KMS-11 (cell line): ENCODE measurements around the gene FOXO3.

Experiments
- H2AFZ ChIP-seq: fragments of 200-600 bp; sonication (generic); 2 replicates; pipeline ENCODE4 v1.6.1; 2016; ENCODE audit warnings: antibody characterized with exemption, mixed run types, low read depth
- H3K27ac ChIP-seq: fragments of 200-600 bp; sonication (generic); 2 replicates; pipeline ENCODE4 v1.6.1; 2016; ENCODE audit warnings: mild to moderate bottlenecking, mixed run types
- H3K27me3 ChIP-seq: fragments of 200-600 bp; sonication (generic); 2 replicates; pipeline ENCODE4 v1.6.1; 2017; ENCODE audit warnings: mild to moderate bottlenecking, low read depth, mixed run types, moderate library complexity; ENCODE audit not compliant: insufficient read depth
- H3K36me3 ChIP-seq: fragments of 200-600 bp; sonication (generic); 2 replicates; pipeline ENCODE4 v1.6.1; 2017; ENCODE audit warnings: mild to moderate bottlenecking, mixed run types; ENCODE audit not compliant: insufficient read depth
- H3K4me1 ChIP-seq: fragments of 200-600 bp; sonication (generic); 2 replicates; pipeline ENCODE4 v1.6.1; 2016; ENCODE audit warnings: mild to moderate bottlenecking, low read depth, mixed run types; ENCODE audit not compliant: poor library complexity, severe bottlenecking
- H3K4me2 ChIP-seq: fragments of 200-600 bp; sonication (generic); 2 replicates; pipeline ENCODE4 v1.7.0; 2016; ENCODE audit warnings: mild to moderate bottlenecking, mixed run types
- H3K4me3 ChIP-seq: fragments of 200-600 bp; sonication (generic); IDR thresholded peaks from 2 replicates; pipeline ENCODE4 v1.6.1; 2017; ENCODE audit warnings: low read depth, low read length, mixed read lengths; ENCODE audit not compliant: insufficient read depth
- H3K79me2 ChIP-seq: fragments of 200-600 bp; sonication (generic); 2 replicates; pipeline ENCODE4 v1.6.1; 2016; ENCODE audit warnings: low read depth, mixed run types; ENCODE audit not compliant: insufficient read depth
- H3K9ac ChIP-seq: fragments of 200-600 bp; sonication (generic); 2 replicates; pipeline ENCODE4 v1.6.1; 2016; ENCODE audit warnings: mild to moderate bottlenecking, mixed run types
- H4K20me1 ChIP-seq: fragments of 200-600 bp; sonication (generic); 2 replicates; pipeline ENCODE4 v1.6.1; 2016; ENCODE audit warnings: mild to moderate bottlenecking, mixed run types; ENCODE audit not compliant: insufficient read depth
- TF ChIP-seq, protein P1 (sequence below): fragments of 200-600 bp; sonication (generic); conservative IDR thresholded peaks from 2 replicates; pipeline ENCODE4 v1.6.1; 2017; ENCODE audit warnings: low read depth, mild to moderate bottlenecking, antibody characterized with exemption, low read length, moderate library complexity, mixed read lengths

Gene FOXO3

GRCh38 chr6:108598305-108598863 is 37.7 kb downstream of the FOXO3 start:
- no peaks in the 10 kb centered on the region for H3K36me3 ChIP-seq
- TF ChIP-seq, protein P1, sequence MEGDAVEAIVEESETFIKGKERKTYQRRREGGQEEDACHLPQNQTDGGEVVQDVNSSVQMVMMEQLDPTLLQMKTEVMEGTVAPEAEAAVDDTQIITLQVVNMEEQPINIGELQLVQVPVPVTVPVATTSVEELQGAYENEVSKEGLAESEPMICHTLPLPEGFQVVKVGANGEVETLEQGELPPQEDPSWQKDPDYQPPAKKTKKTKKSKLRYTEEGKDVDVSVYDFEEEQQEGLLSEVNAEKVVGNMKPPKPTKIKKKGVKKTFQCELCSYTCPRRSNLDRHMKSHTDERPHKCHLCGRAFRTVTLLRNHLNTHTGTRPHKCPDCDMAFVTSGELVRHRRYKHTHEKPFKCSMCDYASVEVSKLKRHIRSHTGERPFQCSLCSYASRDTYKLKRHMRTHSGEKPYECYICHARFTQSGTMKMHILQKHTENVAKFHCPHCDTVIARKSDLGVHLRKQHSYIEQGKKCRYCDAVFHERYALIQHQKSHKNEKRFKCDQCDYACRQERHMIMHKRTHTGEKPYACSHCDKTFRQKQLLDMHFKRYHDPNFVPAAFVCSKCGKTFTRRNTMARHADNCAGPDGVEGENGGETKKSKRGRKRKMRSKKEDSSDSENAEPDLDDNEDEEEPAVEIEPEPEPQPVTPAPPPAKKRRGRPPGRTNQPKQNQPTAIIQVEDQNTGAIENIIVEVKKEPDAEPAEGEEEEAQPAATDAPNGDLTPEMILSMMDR, result no peak
- peak overlapping the region; percentile 99 for H3K27ac ChIP-seq
- H3K79me2 ChIP-seq, result peaks cover 98% of the 10 kb centered on the region
- H3K4me1 ChIP-seq, result peaks cover 98% of the 10 kb centered on the region
- peak overlapping the region; percentile 87 for H3K9ac ChIP-seq
- H2AFZ ChIP-seq, result no peak overlapping the region
- H3K4me3 ChIP-seq, result no peak overlapping the region
- no peaks in the 10 kb centered on the region for H3K27me3 ChIP-seq
- no peaks in the 10 kb centered on the region for H4K20me1 ChIP-seq
- peak overlapping the region; percentile 94 for H3K4me2 ChIP-seq

GRCh38 chr6:108604156-108604555 is 43.4 kb downstream of the FOXO3 start:
- Histone ChIP-seq H4K20me1 (no peaks in the 10 kb centered on the region), H3K36me3 (no peaks in the 10 kb centered on the region), H3K4me1 (peaks cover 100% of the 10 kb centered on the region), H2AFZ (no peak overlapping the region), H3K4me3 (no peak overlapping the region), H3K27me3 (no peaks in the 10 kb centered on the region), H3K79me2 (peaks cover 100% of the 10 kb centered on the region), H3K4me2 (peak overlapping the region; percentile 33; the same call in 1 of the 2 replicates), H3K27ac (peak overlapping the region; percentile 95), H3K9ac (no peak overlapping the region)
- TF ChIP-seq, protein P1, result no peak

DNA sequence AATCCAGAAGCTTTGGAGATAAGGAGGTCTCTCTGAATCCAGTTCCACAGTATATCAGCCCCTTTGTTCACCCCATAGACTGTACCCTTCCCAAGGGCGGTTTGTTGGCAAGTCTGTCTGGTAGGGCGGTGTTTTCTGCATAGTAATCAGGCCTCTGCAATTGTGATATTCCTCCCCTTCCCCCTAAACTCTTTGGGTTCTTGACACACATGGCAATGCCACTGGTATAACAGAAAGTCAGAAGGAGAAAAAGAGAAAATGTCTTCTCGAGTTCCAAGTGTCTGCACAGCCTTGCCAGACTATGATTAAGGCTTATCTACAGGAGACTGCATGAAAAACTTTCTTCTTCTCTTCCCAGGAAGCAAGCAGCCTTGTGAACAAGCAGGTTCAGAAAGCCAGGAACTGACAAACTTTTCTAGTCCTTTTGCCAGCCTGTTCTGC is 45.6 kb downstream of the FOXO3 start:
- Histone ChIP-seq H3K79me2 (peaks cover 100% of the 10 kb centered on the region), H2AFZ (no peak overlapping the region), H3K36me3 (no peaks in the 10 kb centered on the region), H3K4me3 (no peak overlapping the region), H3K27ac (peak overlapping the region; percentile 95), H3K4me2 (peak overlapping the region; percentile 82; the same call in 1 of the 2 replicates), H3K4me1 (peaks cover 100% of the 10 kb centered on the region), H4K20me1 (no peaks in the 10 kb centered on the region; the same call in 1 of the 2 replicates), H3K27me3 (no peaks in the 10 kb centered on the region), H3K9ac (peak overlapping the region; percentile 69; the same call in 1 of the 2 replicates)
- TF ChIP-seq, protein P1, result no peak

DNA sequence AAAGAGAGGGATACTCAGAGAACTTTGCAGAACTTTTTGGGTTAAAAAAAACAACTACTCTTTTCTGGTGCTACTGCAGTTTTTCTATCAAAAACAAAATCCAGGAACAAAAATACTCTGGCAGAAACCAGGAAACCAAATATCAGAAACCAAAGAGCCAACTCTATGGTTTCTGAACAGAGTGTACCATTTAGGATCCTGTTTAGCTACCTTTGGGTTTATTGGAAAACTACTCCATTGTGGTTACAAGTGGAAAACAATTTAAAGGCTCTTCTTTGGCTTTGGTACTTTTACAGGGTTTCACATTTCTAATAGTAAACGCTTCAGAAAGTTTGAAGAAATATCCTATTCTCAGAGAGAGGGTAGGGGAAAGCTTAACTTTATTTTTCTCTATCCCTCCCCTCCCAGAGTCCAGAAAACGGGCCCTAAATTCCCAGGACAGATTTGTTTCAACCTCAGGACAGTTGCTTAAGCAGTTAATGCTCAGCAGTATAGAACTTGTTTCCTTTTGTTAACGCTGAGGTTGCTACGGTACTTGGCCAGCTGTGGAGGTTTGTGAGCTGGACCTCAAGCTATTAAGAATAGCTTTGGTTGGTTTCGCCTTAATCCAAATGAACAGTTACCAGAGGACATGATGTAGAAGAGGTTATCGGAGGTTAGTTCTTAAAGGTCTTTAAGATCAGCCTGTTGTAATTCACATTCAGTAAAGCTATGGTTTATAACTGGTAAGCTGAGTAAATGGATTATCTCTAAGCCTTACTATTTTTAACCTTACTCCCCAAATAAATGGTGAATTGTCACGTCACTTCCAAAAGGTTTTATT is 47.9 kb downstream of the FOXO3 start:
- Histone ChIP-seq H4K20me1 (no peaks in the 10 kb centered on the region; the same call in 1 of the 2 replicates), H3K27me3 (no peaks in the 10 kb centered on the region), H3K9ac (peak overlapping the region; percentile 69), H2AFZ (no peak overlapping the region), H3K36me3 (no peaks in the 10 kb centered on the region), H3K79me2 (peaks cover 100% of the 10 kb centered on the region), H3K4me1 (peaks cover 99% of the 10 kb centered on the region), H3K4me2 (peak overlapping the region; percentile 82), H3K27ac (peak overlapping the region; percentile 95), H3K4me3 (no peak overlapping the region)
- TF ChIP-seq, protein P1, result no peak
